ENCODE data around the gene LTBP1.

DNA sequence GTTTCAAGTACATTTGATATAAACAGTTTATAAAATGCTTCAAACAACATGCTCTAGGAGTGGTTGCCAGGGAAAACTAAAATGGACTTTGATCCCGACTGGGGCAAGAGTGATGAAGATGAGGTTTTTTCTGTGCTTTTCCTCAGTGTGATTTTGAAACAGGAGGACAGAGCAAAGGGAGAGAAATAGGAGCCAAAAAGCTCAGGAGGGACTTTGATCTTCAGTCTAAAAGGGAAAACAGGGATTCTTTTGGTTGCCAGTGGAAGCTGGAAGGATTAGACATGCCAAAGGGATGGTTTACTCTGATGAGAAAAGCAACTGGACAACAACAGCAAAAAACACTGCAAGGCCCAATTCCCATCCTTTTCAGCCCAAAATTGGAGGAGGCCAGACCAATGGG, 95.5 kb downstream of the LTBP1 start:
- no peak for TF ChIP-seq CTCF (conservative IDR thresholded peaks at IDR 0.05; ENCODE audit: low read depth in 2 of 2)
- TF ChIP-seq EZH2 (IDR thresholded peaks at IDR 0.05; ENCODE audit: low read depth, unreplicated experiment) = no peak
- TF ChIP-seq CREB1 (CRISPR knock-in tag; IDR thresholded peaks at IDR 0.05; ENCODE audit: low read depth) = no peak
- TF ChIP-seq ETS1 (IDR thresholded peaks at IDR 0.05) = no peak
- TF ChIP-seq POLR2AphosphoS5 (IDR thresholded peaks at IDR 0.05; ENCODE audit: low read depth) = no peak
- TF ChIP-seq REST (IDR thresholded peaks at IDR 0.05; ENCODE audit: unreplicated experiment) = no peak
- no peak for TF ChIP-seq EZH2phosphoT487 (IDR thresholded peaks at IDR 0.05; ENCODE audit: unreplicated experiment)
- TF ChIP-seq STAT1 (IDR thresholded peaks at IDR 0.05; ENCODE audit: unreplicated experiment) = no peak
- no peak for TF ChIP-seq ZNF331 (CRISPR knock-in tag; IDR thresholded peaks at IDR 0.05; ENCODE audit: low read depth)
- TF ChIP-seq NANOG (IDR thresholded peaks at IDR 0.05; ENCODE audit: borderline replicate concordance) = no peak
- TF ChIP-seq JUNB (IDR thresholded peaks at IDR 0.05; ENCODE audit: unreplicated experiment) = no peak

All from GM23338 (cell line).